Measurements from ENCODE around the gene MPL.

MPL gene

DNA sequence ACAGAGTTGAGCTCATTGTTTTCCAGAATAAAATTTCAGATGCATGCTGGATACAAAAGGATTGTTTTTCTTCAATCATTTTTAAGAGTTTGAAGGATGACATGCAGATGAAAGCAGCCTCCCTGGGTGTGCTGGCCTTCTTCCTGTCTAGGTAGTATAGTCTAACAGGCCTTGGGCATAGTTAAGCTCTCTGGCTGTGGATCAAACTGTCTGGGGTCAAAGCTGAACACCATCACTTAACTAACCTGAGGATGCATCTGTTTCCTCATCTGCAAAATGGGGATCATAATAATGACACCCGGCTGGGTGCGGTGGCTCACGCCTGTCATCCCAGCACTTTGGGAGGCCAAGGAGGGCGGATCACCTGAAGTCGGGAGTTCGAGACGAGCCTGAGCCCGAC is 42.9 kb upstream of the MPL start:
- H3K27ac ChIP-seq (replicated peaks), result no peak overlapping the region
- no peak for DNase-seq (ENCODE audit: low read depth in 1 of 2, low spot score in 1 of 2)
- no peaks in the 10 kb centered on the region for H3K27me3 ChIP-seq (ENCODE audit: insufficient read depth, poor library complexity, severe bottlenecking)
- no peak for TF ChIP-seq SPI1 (IDR thresholded peaks at IDR 0.05; ENCODE audit: borderline replicate concordance, low read depth)
- no peak overlapping the region for H3K4me3 ChIP-seq (replicated peaks; ENCODE audit: insufficient read depth, low read length)

DNA sequence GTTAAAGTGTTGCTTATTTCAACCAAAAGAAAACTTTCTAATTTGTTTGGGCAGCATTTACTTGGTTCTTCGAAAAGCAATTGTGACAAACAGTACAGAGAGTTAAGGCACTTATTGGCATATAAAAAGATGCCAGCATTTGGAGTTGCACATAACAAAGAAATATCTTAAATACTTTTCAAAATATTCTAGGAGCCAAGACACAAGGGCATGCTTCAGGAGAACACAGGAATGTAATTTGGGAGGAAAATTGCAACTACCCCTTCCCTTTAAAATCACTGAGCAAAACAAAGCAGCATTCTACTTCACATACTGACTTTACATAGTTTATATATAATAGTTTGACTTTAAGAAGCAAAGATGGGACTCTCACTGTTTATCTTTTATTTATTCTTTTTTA is 41.4 kb upstream of the MPL start:
- DNase-seq (ENCODE audit: low read depth in 1 of 2, low spot score in 1 of 2), result no peak
- no peak for TF ChIP-seq POLR2AphosphoS5 (IDR thresholded peaks at IDR 0.05; ENCODE audit: low read depth)
- TF ChIP-seq, protein P1, sequence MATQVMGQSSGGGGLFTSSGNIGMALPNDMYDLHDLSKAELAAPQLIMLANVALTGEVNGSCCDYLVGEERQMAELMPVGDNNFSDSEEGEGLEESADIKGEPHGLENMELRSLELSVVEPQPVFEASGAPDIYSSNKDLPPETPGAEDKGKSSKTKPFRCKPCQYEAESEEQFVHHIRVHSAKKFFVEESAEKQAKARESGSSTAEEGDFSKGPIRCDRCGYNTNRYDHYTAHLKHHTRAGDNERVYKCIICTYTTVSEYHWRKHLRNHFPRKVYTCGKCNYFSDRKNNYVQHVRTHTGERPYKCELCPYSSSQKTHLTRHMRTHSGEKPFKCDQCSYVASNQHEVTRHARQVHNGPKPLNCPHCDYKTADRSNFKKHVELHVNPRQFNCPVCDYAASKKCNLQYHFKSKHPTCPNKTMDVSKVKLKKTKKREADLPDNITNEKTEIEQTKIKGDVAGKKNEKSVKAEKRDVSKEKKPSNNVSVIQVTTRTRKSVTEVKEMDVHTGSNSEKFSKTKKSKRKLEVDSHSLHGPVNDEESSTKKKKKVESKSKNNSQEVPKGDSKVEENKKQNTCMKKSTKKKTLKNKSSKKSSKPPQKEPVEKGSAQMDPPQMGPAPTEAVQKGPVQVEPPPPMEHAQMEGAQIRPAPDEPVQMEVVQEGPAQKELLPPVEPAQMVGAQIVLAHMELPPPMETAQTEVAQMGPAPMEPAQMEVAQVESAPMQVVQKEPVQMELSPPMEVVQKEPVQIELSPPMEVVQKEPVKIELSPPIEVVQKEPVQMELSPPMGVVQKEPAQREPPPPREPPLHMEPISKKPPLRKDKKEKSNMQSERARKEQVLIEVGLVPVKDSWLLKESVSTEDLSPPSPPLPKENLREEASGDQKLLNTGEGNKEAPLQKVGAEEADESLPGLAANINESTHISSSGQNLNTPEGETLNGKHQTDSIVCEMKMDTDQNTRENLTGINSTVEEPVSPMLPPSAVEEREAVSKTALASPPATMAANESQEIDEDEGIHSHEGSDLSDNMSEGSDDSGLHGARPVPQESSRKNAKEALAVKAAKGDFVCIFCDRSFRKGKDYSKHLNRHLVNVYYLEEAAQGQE (IDR thresholded peaks at IDR 0.05; ENCODE audit: insufficient replicate concordance, low read depth), result no peak
- no peak for TF ChIP-seq SPI1 (IDR thresholded peaks at IDR 0.05; ENCODE audit: borderline replicate concordance, low read depth)
- TF ChIP-seq, protein P2, sequence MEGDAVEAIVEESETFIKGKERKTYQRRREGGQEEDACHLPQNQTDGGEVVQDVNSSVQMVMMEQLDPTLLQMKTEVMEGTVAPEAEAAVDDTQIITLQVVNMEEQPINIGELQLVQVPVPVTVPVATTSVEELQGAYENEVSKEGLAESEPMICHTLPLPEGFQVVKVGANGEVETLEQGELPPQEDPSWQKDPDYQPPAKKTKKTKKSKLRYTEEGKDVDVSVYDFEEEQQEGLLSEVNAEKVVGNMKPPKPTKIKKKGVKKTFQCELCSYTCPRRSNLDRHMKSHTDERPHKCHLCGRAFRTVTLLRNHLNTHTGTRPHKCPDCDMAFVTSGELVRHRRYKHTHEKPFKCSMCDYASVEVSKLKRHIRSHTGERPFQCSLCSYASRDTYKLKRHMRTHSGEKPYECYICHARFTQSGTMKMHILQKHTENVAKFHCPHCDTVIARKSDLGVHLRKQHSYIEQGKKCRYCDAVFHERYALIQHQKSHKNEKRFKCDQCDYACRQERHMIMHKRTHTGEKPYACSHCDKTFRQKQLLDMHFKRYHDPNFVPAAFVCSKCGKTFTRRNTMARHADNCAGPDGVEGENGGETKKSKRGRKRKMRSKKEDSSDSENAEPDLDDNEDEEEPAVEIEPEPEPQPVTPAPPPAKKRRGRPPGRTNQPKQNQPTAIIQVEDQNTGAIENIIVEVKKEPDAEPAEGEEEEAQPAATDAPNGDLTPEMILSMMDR (IDR thresholded peaks at IDR 0.05; ENCODE audit: insufficient read depth, low read length), result no peak
- TF ChIP-seq GABPA (IDR thresholded peaks at IDR 0.05; ENCODE audit: low read depth), result no peak
- Histone ChIP-seq H3K4me3 (replicated peaks; ENCODE audit: insufficient read depth, low read length) (no peak overlapping the region), H3K27ac (replicated peaks) (no peak overlapping the region), H3K27me3 (ENCODE audit: insufficient read depth, poor library complexity, severe bottlenecking) (no peaks in the 10 kb centered on the region)

DNA sequence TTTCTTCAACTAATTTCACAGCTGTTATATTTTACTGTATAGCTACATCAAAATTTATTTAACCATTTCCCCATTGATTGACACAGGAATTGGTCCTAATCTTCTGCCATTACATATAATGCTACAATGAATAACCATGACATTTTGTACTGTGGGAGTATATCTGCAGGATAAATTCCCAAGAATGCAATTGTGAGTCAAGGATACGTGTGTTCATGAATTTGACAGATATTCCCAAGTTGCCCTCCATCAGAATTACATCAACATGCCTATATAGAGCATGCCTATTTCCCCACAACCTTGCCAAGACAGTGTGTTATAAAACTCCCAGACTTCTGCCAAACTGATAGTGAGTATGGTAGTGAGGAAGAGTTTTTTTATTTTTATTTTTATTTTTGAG is 39.6 kb upstream of the MPL start:
- no peak for DNase-seq (ENCODE audit: low read depth in 1 of 2, low spot score in 1 of 2)
- Histone ChIP-seq H3K27ac (replicated peaks) (no peak overlapping the region), H3K27me3 (ENCODE audit: insufficient read depth, poor library complexity, severe bottlenecking) (no peaks in the 10 kb centered on the region), H3K4me3 (replicated peaks; ENCODE audit: insufficient read depth, low read length) (no peak overlapping the region)
- TF ChIP-seq GABPA (IDR thresholded peaks at IDR 0.05; ENCODE audit: low read depth), result no peak
- TF ChIP-seq SPI1 (IDR thresholded peaks at IDR 0.05; ENCODE audit: borderline replicate concordance, low read depth), result no peak
- no peak for TF ChIP-seq POLR2AphosphoS5 (IDR thresholded peaks at IDR 0.05; ENCODE audit: low read depth)
- TF ChIP-seq, protein P2 (IDR thresholded peaks at IDR 0.05; ENCODE audit: insufficient read depth, low read length), result no peak
- TF ChIP-seq, protein P1 (IDR thresholded peaks at IDR 0.05; ENCODE audit: insufficient replicate concordance, low read depth), result no peak

DNA sequence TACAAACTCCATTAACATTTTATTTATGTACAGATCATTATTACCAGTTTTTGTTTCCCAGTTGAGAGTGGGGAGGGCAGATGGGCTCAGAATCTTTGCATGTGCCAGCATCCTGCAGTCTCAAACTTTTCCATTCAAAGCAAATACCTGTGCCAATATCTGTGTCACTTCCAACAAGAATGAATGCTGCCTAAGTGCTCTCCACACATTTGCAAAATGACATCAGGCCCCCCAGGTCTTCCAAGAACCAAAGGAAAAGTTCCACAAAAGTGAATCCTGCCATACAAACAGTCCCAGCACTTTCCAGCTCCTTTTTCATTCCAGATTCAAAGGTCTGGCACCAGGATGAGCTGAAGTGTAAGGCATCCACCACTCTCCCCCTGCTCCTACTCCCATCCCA is 38.5 kb upstream of the MPL start:
- DNase-seq (ENCODE audit: low read depth in 1 of 2, low spot score in 1 of 2), result no peak
- H3K27me3 ChIP-seq (ENCODE audit: insufficient read depth, poor library complexity, severe bottlenecking), result no peaks in the 10 kb centered on the region
- no peak overlapping the region for H3K27ac ChIP-seq (replicated peaks)
- TF ChIP-seq, protein P2 (IDR thresholded peaks at IDR 0.05; ENCODE audit: insufficient read depth, low read length), result no peak
- TF ChIP-seq, protein P1 (IDR thresholded peaks at IDR 0.05; ENCODE audit: insufficient replicate concordance, low read depth), result no peak
- H3K4me3 ChIP-seq (replicated peaks; ENCODE audit: insufficient read depth, low read length), result no peak overlapping the region

Data from HL-60 (cell line).